LNCAP (cell line): ENCODE data around the gene GPR21.

ENCODE experiments used
- TF ChIP-seq, protein P1 (sequence below): fragments of 450-650 bp; IDR thresholded peaks from 2 replicates; pipeline ENCODE4 v1.5.1; 2017; ENCODE audit warnings: mild to moderate bottlenecking

The GPR21 gene

DNA sequence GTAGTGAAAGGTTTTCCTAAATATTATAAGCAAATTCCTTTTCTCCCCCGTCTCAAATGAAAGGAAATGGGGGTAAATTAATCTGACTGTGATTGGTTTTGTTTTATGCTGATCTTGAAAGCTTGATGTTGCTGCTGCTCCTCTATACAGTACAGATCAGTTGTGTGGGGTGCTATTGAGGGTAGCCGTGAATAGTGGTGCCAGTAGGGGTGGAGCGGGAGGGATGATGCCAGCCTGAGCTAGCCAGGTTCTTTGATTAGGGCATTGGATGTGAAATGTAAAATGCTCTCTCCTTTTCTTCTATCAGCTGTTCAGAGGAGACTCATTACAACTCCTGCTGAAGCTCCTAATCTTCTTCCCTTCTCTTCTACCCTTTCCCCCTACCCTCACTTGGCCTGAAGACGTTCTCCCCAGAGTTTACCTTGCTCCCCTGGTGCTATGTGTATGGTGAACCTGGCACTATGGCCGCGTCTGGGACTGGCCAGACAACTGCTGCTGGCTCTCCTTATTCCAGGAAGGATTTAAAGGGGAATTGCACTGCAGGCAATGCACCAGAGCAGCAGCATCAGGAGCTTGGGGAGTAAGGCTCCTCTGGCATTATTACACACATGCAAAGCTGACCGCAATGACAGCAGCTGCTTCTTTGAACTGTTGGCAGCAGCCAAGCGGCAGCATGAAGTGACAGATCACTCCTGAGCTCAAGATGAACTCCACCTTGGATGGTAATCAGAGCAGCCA lies 566 bp downstream of the GPR21 start:
- TF ChIP-seq, protein P1, sequence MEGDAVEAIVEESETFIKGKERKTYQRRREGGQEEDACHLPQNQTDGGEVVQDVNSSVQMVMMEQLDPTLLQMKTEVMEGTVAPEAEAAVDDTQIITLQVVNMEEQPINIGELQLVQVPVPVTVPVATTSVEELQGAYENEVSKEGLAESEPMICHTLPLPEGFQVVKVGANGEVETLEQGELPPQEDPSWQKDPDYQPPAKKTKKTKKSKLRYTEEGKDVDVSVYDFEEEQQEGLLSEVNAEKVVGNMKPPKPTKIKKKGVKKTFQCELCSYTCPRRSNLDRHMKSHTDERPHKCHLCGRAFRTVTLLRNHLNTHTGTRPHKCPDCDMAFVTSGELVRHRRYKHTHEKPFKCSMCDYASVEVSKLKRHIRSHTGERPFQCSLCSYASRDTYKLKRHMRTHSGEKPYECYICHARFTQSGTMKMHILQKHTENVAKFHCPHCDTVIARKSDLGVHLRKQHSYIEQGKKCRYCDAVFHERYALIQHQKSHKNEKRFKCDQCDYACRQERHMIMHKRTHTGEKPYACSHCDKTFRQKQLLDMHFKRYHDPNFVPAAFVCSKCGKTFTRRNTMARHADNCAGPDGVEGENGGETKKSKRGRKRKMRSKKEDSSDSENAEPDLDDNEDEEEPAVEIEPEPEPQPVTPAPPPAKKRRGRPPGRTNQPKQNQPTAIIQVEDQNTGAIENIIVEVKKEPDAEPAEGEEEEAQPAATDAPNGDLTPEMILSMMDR: no peak

DNA sequence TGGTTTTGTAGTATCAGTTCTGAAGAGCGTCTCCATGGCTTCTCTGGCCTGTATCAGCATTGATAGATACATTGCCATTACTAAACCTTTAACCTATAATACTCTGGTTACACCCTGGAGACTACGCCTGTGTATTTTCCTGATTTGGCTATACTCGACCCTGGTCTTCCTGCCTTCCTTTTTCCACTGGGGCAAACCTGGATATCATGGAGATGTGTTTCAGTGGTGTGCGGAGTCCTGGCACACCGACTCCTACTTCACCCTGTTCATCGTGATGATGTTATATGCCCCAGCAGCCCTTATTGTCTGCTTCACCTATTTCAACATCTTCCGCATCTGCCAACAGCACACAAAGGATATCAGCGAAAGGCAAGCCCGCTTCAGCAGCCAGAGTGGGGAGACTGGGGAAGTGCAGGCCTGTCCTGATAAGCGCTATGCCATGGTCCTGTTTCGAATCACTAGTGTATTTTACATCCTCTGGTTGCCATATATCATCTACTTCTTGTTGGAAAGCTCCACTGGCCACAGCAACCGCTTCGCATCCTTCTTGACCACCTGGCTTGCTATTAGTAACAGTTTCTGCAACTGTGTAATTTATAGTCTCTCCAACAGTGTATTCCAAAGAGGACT lies 1.5 kb downstream of the GPR21 start:
- TF ChIP-seq, protein P1: no peak

DNA sequence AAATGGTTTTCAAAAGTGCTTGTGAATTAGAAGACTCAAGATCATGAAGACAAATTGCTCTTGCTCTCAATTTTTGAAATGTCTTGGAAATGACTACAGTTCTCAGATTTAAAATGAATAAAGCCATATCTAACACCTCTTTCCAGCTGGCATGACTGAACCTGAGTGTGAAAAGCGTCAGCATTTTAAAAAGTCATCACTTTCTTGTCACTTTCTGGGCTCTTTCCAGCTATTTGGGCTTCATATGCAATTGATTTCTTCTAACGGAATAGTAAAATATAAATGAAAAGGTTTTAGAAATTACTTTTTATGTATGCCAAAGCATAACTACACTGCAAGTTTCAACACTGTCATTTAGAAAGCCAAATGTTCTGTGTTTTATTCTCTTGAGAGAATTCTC lies 2.3 kb downstream of the GPR21 start:
- TF ChIP-seq, protein P1: no peak

DNA sequence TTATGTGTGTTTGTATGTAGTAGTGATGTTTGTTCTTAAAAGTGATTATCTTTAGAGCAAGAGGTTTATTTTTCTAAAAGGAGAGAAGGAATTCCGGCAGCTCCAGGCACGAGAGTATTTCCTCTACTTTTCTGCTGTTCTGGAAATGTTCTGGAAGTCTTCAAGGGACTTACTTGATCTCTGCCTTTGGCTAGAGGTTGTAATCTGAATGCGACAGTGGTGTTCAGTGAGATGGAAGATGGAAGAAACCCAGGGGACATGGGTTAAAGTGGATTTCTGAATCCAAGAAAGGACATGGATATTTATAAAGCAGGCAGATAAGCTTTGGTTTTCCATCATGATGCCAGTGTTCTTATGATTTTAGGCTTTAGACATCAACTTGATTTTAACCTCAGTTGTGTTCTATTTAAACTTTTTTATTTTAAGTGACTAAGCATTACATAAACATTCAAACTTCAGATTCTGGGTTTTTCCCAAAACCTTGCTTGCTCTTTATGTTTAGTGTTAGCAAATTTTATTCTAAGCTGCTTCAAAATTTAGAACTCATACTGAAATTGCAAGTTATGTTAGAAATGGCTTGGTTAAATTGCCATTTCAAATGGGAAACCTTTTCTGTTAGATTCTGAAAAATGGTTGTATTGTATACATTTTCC lies 3.6 kb downstream of the GPR21 start:
- TF ChIP-seq, protein P1: no peak

DNA sequence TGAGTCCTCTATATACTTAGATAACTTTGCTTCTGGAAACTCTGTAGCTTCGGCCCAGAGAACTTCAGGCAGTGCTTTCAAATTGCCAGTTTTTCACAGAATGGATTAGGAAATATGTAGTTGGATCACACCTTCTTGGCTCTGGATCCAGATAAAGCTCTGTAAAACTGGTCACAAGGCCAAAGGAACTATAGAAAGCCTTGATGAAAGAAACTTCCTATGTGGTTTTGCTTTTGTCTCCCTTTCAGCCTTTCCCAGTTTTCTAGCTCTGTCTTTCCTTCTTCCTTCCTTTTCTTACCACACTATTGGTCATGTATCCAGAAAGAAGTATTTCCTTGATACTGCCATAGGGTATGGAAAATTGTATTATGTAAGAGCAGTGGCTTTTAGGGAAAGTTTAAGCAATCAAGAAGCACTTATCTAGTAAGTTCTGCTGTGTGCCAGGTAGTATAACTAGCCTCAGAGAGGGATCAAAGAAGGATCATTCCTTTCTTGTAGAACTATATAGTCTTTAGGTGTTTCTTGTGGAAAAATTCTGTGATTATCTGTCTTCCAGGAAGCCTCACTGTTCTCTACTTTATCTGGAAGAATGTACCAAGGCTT lies 6.3 kb downstream of the GPR21 start:
- TF ChIP-seq, protein P1: no peak

DNA sequence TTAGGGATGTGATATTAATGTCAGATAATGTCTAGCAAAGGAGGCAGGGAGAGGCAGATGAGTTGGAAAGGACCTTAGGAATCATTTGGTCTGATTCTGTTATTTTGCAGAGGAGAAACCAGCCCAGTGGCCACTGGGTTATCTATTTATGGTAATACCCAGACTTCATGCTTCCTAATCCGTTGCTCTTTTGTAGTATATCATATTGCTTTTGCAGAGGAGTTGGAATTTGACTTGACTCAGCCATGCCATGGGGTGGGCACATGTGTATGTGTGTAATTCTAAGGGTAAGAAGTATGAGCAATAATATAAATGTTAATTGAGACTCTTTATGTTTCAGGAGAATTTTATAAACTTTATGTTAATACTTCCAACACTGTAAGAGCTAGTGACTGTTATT lies 7.3 kb downstream of the GPR21 start:
- TF ChIP-seq, protein P1: no peak

DNA sequence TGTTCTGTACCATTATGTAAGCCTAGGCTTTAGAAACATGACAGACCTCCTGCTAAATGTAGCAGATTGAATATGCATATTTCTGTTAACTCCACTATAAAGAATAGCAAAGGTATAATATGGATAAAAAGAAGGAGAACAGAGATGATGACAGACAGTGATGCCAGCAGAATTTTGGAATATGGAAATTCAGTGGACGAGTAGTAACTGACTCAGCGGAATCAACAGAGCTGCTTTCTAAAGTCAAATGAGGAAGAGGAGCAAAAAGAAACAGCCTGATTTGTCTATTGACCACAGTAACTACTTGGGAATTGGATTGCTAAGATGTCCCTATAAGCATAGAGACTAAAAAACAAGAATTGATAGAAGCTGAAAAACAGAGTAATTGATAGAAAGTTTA lies 8.0 kb downstream of the GPR21 start:
- TF ChIP-seq, protein P1: no peak
